CD4-positive, alpha-beta T cell treated with Interleukin-17A for 4 hours (primary cell): Measurements from ENCODE around the gene YBEY.
"Not testable (repeated sequence)": the region's sequence is repeated elsewhere in the genome, so short reads cannot be mapped to it uniquely, and the experiment has no call there.

Experiments used
- DNase-seq: peaks from one replicate; pipeline ENCODE4 v3.0.0-alpha.2; 2020; ENCODE audit warnings: mixed read lengths

The YBEY gene

DNA sequence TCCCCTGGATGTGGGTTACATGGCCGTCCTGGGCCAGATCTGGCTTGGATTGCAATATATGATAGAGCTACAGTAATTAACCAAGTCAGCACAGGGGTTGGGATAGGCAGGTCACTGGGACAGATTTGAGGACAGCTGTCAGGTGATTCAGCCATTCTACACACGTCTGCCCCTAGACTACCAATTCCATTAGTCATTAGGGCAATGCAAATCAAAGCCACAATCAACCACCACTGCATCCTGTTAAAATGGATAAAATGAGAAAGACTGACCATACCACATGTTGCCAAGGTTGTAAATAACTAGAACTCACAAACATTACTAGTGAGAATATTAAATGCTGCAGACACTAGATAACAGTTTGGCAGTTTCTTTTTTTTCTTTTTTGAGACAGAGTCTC lies 21.5 kb downstream of the YBEY start:
- DNase-seq: no peak

- no peak for DNase-seq
Measured at GRCh38 chr21:46308431-46308830, 22.3 kb downstream of the YBEY start.

- DNase-seq: not testable (repeated sequence)
Measured at GRCh38 chr21:46310260-46310659, 24.1 kb downstream of the YBEY start.

GRCh38 chr21:46311568-46311967 lies 25.4 kb downstream of the YBEY start:
- DNase-seq: no peak

GRCh38 chr21:46312949-46313348 lies 26.8 kb downstream of the YBEY start:
- DNase-seq: no peak

DNA sequence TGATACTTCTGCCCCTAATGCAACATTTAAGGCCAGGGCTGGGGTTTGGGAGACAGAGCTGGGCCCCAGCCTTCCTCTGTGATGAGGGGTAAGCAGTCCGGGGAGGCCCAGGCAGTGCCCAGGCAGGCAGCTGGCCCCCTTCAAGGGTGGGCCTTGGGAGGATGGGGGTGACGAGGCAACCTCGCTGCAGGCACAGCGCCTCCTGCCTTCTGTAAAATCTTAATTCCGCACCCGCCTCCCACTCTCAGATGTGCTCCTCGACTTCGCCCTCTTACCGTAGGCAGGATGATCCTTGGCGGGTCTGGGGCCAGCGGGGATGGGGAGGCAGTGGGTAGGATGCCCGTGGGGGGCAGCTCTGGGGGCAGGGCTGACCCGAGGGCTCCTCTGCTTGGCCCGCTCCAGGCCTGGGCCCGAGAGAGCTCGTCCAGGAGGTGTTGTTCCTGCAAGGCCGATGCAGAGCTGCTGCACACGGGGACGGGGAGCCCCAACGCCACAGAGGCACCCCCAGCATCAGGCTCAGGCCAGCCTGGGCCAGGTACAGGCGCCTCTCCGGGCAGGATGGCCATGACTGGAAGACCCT lies 28.4 kb downstream of the YBEY start:
- no peak for DNase-seq

GRCh38 chr21:46316708-46317324 lies 30.7 kb downstream of the YBEY start:
- DNase-seq: no peak

DNA sequence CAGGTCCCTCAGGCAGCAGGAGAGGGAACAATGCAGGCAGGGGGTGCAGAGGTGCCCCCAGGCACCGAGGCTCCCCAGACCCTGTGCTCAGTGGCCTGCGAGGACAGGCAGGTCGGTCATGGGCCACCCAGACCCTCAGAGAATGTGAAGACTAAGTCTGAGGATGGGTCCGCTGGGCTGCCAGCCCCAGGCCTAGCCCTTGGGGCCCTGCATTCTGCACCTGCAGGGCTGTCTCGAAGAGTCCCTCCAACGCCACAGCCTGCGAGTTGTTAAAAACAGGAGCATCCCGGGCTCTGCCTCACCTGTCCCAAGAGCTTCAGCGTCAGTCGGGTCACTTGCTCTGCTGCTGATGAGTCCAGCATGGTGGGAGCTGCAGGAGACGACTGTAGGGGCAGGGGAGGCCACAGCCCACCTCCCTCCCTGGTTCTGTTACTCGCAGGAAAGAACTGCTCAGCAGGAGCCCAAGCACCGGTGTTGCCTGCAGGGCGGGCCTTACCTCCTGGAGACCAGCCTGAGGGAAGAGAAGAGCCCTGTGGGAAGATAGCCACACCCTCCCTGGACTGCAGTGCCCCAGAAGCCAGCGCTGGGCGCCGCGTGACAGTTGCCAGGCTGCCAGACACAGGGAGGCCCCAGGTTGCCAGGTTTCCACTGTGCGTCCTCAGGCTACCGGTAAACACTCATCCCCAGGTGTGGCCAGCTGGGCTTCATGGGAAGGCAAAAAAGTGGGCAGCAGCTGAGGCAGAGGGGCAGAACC lies 31.7 kb downstream of the YBEY start:
- no peak for DNase-seq

DNA sequence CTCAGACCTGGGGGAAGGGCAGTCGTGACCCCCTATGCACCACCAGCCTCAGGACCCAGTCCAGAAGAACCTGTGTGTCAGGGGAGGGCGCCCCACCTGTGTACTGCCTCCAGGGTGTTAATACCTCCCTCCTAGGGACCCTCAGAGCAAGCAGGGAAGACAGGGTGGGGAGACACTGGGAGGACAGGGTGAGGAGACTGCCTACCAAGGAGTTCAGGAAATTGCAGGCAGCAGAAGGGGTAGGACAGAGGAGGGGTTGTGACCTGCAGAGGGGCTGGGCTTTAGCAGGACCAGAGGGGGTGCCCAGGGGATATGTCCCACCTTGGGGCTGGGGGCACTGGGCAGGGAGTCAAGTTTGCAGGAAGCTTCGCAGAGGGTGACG lies 32.3 kb downstream of the YBEY start:
- DNase-seq: no peak

DNA sequence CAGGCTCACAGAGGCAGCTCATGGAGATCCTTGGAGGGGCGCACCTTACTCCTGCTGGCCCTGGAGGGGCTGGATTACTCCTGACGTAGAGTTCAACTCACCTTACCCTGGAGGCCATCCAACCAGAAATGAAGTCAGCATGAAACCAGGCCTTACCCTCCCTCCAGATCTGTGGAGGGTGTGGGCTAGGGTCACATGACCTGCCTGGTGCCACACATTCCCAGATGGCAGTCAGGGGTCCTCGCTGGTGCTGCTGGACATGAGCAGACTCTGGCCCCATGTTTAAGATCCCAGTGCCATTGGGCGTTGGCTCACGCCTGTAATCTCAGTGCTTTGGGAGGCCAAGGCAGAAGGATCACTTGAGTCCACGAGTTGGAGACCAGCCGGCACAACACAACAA lies 33.0 kb downstream of the YBEY start:
- DNase-seq: no peak

DNA sequence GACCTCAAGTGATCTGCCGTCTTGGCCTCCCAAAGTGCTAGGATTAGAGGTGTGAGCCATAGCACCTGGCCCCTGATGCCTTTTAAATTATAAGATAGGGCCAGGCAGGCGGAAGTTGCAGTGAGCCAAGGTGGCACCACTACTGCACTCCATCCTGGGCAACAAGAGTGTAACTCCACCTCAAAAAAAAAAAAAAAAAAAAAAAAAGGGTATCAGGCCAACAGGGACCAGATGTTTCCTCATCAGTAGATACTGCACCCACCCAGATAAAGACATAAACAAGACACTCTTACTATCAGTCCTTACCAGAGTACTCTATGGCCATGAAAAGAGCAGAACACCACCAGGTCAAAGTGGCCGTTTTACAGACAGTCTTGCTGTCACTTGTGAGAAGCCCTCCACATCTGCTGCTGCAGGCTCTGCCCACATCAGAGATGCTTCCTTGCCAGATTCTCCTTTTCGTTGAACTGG lies 34.2 kb downstream of the YBEY start:
- no peak for DNase-seq

- peak; percentile 12 for DNase-seq
Measured at GRCh38 chr21:46322351-46323226, 36.4 kb downstream of the YBEY start.

- DNase-seq: no peak
Measured at GRCh38 chr21:46323227-46323709, 37.1 kb downstream of the YBEY start.

- DNase-seq: peak; percentile 99
Measured at GRCh38 chr21:46323710-46324389, 37.7 kb downstream of the YBEY start, which contains the start of the genes C21orf58 and PCNT. Gene C21orf58, minus strand, starts transcription at chr21:46323870. Its CDS starts 1,132 bp downstream, at chr21:46322738. Gene PCNT, plus strand, starts transcription at chr21:46324156. Its CDS starts 73 bp downstream, at chr21:46324229.

DNA sequence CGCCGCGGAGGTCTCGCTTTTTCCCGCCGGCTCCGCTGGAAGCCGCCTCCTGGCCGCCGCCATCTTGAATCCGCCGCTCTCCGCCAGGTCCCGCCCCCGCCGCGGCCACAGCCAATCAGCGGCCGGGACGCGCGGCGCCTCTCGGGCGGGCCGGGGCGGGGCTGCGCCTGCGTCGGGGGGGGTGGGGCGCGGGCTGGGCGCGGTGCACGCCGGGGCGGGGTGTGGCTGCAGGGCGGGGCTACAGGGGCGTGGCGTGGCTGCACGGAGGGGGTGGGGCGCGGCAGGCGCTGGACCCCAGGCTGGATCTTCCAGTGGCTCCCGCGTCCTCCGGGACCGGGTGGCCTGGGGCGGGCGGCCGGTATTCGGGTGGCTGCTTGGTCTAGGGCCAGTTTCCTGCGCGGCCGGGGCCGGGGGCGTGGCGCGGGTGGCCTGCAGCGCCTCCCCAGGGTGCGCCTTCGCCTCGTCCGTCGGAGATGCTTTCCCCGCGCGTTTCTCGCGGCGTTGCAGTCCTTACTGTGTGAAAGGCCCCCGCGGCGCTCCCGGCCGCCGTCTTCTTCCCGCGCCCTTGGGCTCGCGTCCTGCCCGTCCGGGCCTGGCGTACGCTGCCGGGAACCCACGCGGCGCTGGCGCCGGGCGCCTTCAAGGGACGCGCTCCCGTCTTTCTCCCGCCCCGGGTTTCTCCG lies 38.4 kb downstream of the YBEY start:
- peak; percentile 93 for DNase-seq

- peak; percentile 51 for DNase-seq
Measured at GRCh38 chr21:46325073-46325912, 39.2 kb downstream of the YBEY start.

GRCh38 chr21:46326110-46326703 lies 40.1 kb downstream of the YBEY start:
- DNase-seq: no peak

- DNase-seq: no peak
Measured at GRCh38 chr21:46327711-46328110, 41.6 kb downstream of the YBEY start.

DNA sequence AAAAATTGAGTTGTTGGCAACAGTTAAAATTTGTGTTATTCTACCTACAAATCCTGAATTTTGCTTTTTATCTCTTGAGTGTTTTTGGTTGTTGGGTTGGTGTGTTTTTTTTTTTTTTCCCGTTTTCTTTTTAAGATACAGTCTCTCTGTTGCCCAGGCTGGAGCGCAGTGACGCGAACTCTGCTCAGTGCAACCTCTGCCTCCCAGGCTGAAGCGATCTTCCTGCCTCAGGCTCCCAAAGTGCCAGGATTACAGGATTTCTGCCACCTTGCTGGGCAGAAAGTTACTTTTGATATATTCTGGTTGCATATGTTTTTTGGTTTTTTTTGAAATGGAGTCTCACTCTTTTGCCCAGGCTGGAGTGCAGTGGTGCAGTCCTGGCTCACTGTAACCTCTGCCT lies 42.0 kb downstream of the YBEY start:
- no peak for DNase-seq

DNA sequence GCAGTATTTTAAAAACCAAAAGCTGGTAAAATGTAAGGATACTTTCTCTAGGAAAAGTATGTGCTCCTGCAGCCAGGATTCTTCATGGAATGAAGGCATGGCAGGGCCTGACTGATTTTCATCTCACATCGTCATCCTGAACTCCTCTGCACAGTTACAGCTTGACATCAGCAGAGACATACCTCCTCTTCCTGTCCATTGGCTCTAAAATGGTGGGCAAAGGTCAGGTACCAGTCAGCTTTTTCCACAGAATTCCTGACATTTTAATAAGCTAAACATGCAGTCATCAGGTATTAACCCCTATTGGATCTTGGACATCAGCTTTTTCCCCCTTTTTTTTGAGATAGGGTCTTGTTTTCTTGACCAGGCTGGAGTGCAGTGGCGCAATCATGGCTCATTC lies 43.7 kb downstream of the YBEY start:
- DNase-seq: no peak
